Stimulated activated CD8-positive, alpha-beta memory T cell treated with anti-CD3 and anti-CD28 coated beads, Interleukin-4, amount 100 ng/mL, for 48 hours (primary cell): ENCODE results near the gene ERVK3-1.
"Not testable (repeated sequence)": the region's sequence is repeated elsewhere in the genome, so short reads cannot be mapped to it uniquely, and the experiment has no call there.

ENCODE experiments used
- DNase-seq: peaks from one replicate; pipeline ENCODE4 v3.0.0-alpha.2; 2020

The ERVK3-1 gene

DNA sequence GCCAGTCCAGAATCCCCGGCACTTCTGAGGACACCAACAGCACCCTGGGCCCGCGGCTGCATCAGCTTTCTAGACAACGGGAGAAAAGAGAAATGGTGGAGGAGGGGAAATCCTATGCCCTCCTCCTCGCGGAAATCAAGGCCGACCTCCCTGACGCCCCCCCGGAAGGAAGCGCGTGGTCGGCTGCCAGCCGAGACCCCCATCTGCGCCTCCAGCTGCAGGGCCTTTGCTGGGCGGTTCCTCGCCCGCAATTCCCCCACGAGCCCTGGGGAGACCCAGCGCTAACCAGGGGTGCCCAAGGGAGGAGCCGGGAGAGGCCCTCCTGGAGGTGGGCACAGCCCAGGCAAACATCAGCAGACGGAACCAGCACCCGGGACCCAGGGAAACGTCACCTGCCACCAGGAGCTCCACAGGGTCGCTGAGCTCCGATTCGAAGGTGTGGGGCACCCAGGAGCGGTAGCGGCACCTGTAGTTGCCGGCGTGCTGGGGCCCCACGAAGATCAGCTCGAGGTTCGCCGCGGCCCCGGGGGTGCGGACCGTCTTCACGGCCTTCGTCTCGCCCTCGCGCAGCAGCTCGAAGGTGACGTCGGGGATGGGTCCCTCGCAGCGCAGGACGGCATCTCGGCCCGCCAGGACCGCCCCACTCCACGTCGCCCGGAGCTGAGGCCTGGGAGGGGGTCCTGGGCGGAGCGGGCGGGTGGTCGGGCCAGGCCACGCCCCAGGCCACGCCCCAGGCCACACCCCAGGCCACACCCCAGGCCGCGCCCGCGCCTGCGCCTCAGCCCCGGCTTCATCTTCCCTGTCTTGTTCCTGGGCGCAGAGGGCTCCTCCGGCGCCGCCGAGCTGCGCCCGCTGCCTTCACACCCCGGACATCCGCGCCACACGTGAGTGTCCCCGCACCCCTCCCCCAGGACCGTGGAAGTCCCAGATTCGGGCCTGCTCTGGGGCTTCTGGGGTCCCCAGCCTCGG, 42.1 kb downstream of the ERVK3-1 start:
- peak; percentile 79 for DNase-seq

DNA sequence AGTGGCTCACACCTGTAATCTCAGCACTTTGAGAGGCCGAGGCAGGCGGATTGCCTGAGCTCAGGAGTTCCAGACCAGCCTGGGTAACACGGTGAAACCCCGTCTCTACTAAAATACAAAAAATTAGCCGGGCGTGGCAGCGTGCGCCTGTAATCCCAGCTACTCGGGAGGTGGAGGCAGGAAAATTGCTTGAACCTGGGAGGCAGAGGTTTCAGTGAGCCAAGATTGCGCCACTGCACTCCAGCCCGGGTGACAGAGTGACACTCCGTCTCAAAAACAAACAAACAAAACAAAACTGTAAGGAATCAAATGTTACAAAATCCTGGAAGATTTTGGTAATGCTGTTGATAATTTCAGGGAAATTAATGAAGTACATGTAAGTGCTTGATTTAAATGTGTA, 42.9 kb downstream of the ERVK3-1 start:
- DNase-seq: not testable (repeated sequence)

DNA sequence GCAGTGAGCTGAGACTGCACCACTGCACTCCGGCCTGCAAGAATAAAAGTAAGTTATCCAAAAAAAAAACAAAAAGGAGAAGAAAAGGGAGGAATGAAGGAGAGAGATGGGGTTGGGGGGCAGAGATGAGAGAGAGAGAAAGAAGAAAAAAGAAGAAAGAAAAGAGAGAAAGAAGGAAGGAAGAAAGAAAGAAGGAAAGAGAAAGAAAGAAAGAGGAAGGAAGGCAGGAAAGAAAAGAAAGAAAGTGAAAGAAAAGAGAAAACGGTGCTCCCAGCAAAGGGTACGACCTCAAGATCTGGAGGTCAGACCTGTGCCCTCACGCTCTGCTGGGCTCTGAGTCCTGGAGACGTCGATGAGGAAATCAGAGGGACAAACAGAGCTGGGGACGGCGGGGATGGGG, 44.4 kb downstream of the ERVK3-1 start:
- DNase-seq: no peak

DNA sequence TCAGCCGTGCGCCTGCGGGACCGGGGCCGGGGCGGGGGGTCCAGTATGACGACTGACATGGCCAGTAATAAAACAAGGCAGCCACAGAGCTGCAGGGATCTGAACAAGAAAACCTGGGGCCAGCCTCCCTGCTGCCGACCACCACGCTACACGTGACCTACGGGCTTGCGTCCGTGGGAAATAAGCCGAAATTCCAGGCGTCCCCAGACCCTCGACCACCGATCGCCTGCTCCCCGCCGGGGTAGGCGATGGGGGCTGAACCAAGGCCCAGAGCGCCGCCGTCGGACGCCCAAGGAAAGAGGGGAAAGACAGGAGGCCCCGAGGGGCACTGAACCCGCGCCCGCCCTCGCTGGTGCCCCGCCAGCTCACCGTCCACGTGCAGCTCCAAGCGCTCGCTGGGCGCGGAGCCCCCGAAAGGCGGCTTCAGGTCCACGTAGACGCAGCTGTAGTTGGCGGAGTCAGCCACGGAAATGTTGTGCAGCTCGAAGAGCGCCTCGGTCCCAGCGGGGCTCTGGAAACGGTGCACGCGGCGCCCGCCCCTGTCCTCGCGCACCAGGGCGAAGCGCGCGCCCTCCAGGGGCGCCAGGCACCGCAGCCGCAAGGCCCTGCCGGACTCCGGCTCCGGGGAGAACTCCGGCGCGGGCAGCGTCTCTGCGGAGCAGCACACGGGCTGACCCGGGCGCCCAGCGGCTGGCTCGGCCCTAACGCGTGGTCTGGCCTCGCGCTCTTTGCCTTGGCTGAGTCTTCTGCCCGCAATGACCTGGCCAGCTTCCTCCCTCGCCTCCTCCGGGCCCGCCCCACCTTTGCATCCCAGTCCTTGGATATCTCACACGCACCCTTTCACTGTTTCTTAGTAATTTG, 45.1 kb downstream of the ERVK3-1 start:
- DNase-seq: no peak

DNA sequence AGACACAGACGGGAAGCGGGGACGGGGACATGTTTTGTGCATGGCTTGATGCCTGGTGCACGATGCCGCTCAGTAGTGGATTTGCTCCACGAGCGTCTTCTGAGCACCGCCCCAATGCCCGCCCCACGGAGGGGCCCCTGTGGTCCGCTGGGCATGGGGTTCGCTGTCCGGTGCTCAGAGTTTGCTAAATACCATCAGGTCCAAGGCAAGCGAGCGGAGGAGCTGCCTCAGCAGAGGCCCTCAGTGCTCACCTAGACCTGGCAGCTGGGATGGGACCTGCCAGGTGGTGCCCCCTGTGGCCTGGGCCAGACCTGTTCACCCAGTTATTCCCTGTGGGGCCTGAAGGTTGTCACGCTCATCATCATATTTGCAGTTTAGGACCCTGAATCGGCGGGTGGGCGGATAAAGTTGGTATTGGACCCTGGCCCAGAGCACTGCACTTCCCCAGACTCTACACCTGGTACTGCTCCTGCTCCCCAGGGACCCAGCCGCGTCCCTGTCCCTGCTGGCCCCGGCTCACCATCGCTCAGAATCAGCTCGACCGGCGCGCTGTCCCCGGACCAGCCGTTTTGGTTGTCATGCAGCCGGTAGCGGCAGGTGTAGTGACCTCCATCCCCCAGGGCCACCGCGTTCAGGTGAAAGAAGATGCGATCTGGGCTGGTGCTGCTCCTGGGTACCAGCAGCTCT, 45.8 kb downstream of the ERVK3-1 start:
- no peak for DNase-seq

DNA sequence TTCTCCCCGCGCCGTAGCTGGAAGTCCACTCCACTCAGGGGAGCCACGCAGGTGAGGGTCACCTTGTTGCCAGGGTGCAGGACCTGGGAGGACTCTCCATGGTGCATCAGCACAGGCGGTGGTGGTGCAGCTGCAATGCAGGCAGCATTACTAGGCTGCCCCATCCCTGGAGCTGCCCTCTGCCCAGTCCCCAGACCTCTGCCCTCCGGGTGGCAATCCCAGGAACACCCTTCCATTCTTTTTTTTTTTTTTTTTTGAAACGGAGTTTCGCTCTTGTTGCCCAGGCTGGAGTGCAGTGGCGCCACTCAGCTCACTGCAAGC, 46.3 kb downstream of the ERVK3-1 start:
- DNase-seq: no peak

DNA sequence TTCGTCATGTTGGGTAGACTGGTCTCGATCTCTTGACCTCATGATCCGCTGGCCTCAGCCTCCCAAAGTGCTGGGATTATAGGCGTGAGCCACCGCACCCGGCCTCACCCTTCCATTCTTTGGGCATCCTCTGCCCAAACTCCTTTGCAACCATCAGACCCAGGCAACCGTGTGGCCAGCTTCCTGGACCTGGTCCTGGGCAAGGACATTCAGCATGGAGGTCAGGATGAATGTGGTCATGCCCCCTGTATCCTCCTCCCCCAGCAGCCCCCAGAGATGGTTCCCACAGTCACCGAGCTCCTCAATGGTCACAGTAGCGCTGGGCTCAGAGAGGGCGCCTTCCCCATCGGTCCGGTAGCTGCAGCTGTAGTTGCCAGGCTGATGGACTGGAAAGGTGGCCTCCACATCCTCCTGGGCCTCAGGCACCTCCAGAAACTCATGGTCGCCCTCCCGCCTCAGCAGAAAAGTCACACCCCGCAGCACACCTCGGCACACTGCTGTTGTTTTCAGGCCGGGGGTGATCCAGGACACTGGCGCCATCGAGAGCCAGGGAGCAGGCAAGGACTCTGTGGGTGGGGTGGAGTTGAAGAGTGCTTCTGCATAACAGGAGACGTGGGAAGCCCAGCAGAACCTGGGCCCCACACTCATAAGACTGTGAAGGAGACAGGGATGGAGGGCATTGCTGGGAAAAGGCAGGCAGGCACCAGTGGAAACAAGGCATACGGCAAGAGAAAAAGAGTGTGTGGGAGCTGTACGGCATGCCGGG, 47.0 kb downstream of the ERVK3-1 start:
- no peak for DNase-seq

DNA sequence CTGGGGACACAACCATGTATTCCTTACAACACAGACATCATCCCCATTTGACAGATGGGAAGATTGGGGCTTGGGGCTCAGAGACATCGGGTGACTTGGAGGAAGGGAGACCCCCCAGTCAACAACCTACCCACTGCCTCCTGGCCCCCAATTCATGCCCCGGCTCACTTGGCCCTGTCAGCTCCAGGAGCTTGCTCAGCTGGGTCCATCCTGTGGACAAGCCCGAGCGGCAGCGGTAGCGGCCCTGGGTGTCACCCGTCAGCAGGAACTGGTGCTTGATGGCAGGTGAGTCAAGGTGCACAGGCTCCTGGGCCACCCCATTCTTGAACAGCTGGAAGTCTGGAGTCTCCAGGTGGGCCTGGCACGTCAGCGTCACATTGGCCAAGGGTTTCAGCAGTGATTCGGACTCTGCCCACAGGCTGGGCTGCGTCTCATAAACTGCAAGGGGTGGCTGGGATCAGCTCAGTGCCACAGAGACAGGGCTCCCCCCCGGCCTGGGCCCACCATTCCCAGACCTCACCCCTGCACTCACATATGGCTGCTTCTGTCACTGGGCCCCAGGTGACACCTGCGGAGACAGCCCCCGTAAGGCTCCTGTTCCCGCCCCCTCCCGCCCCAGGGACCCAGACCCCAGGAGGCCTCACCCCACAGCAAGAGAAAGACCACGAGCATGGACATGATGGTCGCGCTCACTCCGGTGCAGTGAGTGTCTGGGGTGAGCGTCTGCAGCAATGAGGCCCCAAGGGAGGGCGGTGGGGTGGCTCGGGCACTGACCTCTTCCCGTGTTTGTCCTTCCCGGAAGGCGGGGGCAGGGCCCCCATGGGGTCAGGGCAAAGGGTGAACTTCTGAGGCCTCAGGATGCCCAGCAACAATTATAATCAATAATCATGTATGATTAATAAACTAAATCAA, 47.8 kb downstream of the ERVK3-1 start, which contains the start of gene A1BG:
TSS of gene A1BG (minus strand) at position 733 of the 912 bp plus-strand sequence. CDS start at position 678, 55 bp downstream.
- no peak for DNase-seq

DNA sequence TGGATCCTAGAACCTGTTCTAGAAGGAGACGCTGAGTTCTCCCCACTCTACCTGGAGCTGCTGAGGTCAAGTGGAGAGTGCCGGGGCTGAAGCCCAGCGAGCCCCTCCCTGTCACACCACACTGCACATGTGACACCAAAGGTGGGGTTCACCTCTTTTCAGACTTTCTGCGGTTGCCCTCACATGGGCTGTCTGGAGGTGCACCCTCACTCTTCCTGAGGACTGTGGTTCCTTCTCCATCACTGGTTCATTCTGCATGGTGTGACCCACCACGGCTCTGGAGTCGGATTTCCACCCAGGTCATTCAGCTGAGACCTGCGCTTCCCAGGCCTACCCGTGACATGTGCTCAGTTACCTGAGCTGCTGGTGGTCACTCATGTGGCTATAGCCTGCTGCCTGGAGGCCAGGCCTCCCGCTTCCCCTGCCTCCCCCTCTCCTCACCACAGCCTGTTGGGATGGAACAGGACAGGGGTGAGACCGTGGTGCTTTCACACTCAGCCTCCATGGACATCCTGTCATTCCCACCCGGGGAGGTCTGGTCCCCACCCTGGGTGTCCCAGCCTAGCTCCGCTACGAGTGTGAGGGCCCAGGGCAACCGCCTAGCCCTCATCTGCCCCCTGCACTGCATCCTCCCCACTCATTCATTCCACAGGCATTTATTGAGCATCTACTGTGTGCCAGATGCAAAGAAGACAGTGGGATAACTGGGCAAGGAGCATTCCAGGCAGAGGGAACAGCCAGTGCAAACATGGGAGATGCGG, 48.7 kb downstream of the ERVK3-1 start:
- no peak for DNase-seq

DNA sequence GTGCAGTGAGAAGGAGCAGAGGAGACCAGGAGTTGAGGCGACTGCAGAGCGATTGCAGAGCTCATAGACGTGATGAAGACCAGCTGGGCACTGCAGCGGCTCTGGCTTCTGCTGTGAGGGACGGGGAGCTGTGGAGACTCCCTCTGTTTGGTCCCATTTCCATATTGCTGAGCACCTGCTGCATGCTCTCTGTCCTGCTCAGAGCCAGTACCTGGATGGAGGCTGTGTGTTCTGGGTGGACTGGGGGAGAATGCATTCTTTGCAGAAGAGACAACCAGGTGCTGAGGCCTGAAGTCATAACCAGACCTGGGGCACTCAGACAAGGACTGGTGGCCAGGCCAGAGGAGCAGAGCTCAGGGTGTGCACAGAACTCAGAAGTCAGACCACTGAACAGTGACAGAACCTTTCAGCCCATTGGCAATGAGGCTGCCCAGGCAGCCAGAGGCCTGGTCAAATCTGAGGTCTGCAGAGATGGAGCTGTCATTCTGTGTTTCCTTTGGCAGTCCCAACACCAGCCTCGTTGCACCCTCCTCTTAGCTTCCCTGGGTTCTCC, 49.4 kb downstream of the ERVK3-1 start:
- DNase-seq: no peak

DNA sequence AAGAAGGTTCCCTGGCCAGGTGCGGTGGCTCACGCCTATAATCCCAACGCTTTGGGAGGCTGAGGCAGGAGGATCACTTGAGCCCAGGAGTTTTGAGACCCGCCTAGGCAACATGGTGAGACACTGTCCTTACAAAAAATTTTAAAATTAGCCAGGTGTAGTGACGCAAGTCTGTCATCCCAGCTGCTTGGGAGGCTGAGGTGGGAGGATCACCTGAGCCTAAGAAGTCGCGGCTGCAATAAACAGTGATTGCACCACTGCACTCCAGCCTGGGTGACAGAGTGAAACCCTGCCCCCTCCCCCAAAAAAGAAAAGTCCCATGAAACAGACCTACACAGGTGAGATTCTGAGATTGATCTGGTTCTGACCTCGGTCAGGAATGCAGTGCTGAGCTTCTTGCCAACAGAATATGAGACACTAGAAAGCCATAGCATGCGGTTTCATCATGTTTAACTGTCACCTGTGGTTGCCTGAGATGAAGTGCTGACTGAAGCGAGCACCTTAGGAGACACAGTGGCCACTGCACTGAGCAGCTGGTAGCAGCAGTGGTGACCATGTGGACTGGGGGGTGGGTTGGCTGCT, 50.1 kb downstream of the ERVK3-1 start:
- no peak for DNase-seq

DNA sequence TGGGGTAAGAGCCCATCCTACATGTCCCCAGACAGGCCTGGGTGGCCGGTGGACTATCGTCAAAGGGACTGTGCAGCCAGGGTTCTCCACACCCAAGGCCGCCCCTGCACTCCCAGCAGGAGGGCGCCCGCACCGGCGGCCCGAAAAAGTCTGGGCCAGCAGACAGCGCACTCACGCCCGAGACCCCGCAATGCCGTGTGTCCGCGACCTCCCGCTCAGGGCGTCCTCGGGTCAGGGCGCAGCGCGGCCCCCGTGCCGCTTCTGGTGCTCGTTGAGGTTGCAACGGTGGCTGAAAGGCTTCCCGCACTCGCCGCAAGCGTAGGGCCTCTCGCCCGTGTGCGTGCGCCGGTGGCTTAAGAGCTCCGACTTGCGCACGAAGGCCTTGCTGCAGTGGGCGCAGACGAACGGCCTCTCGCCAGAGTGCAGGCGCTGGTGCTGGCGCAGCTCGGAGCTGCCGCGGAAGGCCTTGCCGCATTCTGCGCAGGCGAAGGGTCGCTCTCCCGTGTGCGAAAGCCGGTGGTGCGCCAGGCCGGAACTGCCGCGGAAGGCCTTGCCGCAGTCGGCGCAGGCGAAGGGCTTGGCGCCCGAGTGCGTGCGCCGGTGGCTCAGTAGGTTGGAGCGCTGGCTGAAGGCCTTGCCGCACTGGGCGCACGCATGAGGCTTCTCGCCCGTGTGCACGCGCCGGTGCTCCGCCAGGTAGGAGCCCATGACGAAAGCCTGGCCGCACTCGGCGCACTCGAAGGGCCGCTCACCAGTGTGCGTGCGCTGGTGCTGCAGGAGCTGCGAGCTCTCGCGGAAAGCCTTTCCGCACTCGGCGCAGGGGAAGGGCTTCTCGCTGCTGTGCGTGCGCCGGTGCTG, 51.0 kb downstream of the ERVK3-1 start:
- DNase-seq: peak; percentile 45

DNA sequence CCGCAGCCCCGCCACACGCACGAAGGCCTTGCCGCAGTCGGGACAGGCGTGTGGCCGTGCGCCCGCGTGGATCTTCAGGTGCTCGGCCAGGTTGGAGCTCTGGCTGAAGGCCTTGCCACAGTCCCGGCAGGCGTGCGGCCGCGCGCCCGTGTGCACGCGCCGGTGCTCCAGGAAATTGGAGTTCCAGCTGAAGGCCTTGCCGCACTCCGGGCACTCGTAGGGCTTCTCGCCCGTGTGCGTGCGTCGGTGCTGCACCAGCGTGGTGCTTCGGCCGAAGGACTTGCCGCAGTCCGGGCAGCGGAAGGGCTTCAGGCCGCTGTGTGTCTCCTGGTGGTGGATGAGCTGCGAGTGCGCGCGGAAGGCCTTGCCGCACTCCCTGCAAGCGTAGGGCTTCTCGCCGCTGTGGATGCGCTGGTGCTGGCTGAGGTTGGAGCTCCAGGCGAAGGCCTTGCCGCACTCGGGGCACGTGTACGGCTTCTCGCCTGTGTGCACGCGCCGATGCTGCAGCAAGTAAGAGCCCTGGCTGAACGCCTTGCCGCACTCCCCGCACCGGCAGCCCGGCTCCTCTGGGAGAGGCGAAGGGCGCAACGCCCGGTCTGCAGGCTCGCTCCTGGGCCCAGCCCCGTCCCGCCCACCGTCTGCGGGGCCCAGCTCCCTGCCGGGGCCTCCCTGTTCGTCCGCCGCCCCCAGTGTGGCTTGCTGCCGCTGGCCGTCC, 51.7 kb downstream of the ERVK3-1 start:
- DNase-seq: no peak

DNA sequence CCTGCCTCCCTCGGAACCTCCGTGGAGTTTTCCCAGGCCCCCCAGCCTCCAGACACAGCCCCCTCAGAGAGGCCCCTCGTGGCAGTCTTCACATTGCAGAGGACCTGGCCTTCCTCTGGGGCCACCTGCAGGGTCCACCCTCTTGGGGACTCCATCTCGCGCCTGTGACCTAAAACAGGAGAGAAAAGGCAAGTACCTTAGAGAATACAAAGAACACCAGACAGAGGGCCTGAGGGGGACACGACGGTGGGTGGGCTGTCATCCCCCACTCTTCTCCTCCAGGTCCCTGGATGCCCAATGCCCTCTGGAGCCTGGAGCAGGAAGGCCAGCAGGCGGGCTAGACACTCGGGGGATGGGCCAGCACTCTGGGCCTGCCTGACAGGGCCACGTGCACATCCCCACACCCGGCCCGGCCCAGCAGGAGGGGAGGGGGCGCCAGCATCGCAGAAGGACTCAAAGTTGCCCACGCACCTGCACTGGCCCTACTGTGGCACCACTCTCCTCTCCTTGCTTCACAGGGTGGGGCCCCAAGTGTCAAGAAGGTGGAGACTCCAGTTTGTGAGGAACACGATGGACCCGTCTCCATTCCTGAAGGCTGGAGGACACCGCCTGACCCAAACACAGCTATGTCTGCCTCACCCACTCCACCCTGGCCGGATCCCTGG, 52.4 kb downstream of the ERVK3-1 start:
- no peak for DNase-seq

DNA sequence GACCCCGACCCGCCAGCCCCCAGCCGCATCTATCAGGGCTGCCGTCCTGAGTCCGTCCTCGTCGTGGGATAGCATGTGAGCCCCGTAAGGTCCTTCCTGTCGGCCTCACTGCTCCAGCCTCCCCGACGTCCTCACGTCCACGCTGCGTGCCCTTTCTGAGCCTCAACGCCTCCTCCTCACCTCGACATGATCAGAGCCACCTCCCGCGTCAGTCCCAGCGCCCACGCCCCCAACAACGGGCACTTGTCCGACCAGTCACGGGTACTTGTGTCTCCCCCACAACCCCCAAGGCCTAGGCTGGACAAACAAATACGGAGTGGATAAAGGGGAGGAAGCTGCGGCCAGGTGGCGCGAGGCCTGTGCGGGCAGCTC, 56.7 kb downstream of the ERVK3-1 start:
- peak; percentile 76 for DNase-seq

DNA sequence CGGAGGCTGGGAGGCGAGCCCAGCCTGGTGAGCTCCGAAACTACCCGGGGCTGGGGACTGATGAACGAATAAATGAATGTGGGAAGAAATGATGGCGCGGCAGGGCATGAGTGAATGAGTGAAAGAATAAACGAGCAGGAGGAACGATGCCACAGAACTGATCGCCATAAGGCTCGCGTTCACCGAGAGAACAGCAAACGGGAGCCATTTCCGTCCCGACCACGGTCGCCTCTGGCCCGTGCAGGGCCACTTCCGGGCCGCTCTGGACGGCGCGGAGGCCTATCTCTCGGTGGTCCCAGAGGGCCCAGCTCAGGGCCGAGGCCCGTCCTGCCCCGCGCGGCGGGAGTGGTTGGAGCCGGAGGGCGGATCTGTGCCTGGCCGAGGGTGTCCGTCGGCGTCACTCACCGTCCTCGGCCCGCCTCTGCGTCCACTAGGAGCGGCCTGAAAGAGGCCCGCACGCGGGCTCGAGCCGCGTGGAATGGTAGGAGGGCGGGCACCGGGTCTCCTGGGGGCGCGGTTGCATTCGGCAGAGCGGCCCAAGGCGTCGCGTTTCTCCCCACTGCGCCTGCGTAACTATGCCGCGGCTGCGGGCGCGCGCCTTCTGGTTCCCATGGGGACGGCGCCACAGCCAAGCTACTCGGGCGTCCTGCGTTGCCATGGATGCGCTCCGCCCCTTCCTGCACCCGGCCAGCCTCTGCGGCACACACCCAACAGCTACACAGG, 57.3 kb downstream of the ERVK3-1 start, which contains the start of gene ZNF497:
TSS of gene ZNF497 (minus strand) at position 480 of the 723 bp plus-strand sequence. CDS start 5,116 bp downstream, outside the sequence.
- peak; percentile 98 for DNase-seq

DNA sequence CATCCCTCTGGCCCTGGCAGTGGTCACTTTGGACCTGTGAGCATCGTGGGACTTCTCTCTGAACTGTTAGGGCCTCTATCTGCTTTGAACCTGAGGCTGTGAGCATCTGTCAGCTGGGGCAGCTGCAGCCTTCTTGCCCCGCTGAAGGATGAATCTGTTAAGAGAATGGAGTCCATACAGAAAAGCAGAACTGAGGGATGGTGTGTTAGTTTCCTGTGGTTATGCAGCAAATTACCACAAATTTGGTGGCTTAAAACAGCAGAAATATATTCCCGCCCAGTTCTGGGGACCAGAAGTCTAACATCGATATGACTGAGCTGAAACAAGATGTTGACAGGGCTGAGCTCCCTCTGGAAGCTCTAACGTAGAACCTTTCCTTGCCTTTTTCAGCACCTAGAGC, 59.0 kb downstream of the ERVK3-1 start:
- DNase-seq: no peak
